MM.1S (cell line): ENCODE results near the gene USP6NL.

ENCODE experiments used
- EZH2 ChIP-seq: fragments of 300-600 bp; sonication (generic); optimal IDR thresholded peaks from 2 replicates; pipeline ENCODE3; 2017; ENCODE audit warnings: low read depth, mild to moderate bottlenecking, antibody characterized with exemption, low read length, mixed read lengths
- TF ChIP-seq, protein P1 (sequence below): fragments of 300-600 bp; sonication (generic); IDR thresholded peaks from 2 replicates; pipeline ENCODE4 v1.5.1; 2016; ENCODE audit warnings: antibody characterized with exemption, low read length, mixed read lengths

DNA sequence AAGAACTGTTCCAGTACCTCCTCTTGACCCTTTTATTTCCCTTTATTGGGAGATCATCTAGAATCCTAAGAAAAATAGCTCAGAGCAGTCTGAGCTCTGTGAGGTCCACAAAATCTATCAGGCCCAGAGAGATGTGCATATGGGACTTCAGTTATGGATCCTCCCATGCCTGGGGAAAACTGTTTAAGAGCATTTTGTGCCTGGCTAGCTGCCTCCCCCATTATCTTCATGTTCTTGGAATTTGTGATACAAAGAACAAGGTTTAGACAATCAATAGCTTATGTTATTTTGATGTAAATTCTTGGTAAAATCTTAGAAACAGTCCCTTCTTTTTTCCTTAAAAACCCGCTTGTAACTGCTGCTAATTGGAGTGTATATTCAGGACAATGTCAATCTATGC, 75.2 kb downstream of the USP6NL start:
- TF ChIP-seq, protein P1, sequence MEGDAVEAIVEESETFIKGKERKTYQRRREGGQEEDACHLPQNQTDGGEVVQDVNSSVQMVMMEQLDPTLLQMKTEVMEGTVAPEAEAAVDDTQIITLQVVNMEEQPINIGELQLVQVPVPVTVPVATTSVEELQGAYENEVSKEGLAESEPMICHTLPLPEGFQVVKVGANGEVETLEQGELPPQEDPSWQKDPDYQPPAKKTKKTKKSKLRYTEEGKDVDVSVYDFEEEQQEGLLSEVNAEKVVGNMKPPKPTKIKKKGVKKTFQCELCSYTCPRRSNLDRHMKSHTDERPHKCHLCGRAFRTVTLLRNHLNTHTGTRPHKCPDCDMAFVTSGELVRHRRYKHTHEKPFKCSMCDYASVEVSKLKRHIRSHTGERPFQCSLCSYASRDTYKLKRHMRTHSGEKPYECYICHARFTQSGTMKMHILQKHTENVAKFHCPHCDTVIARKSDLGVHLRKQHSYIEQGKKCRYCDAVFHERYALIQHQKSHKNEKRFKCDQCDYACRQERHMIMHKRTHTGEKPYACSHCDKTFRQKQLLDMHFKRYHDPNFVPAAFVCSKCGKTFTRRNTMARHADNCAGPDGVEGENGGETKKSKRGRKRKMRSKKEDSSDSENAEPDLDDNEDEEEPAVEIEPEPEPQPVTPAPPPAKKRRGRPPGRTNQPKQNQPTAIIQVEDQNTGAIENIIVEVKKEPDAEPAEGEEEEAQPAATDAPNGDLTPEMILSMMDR, result no peak
- TF ChIP-seq EZH2, result no peak
